PC-3 (cell line): ENCODE measurements around the gene CCT6B. TPM values are rescaled to one million over a fixed set of nuclear protein-coding genes. Genes with fewer than 3 reads are reported as not detected.

Experiments used
- ATAC-seq: fragments of 200-7000 bp; cut with Tn5 transposase; 2 replicates; pipeline ENCODE4 v1.9.1; 2020; ENCODE audit warnings: mild to moderate bottlenecking, moderate library complexity
- BruUV-seq: library from RNA; stranded (reverse); fragments of 400-500 nt; replicated peaks from 2 replicates; lab custom pipeline; 2021; lab: Mats Ljungman, UMichigan
- CTCF ChIA-PET: fragments of 300-600 bp; sonication (Branson Sonifier 250); formaldehyde crosslinking; loops from one replicate; lab custom pipeline; 2022; ENCODE audit warnings: antibody characterized with exemption; lab: Charles Lee
- POLR2A ChIA-PET: fragments of 300-600 bp; sonication (Branson Sonifier 250); formaldehyde crosslinking; loops from one replicate; lab custom pipeline; 2022; ENCODE audit warnings: antibody characterized with exemption; ENCODE audit not compliant: unreplicated experiment; lab: Charles Lee
- DNase-seq: peaks from one replicate; pipeline ENCODE4 v3.0.0-alpha.2; 2015
- H2AFZ ChIP-seq: fragments of 300-600 bp; sonication (generic); 2 replicates; pipeline ENCODE4 v1.6.0; 2016; ENCODE audit warnings: antibody characterized with exemption, low read length
- H3F3A ChIP-seq: fragments of 300-600 bp; sonication (generic); one replicate; pipeline ENCODE4 v1.6.0; 2017; ENCODE audit warnings: antibody characterized with exemption, low read length, control low read depth, mild to moderate bottlenecking; ENCODE audit not compliant: unreplicated experiment
- H3K27ac ChIP-seq: fragments of 300-600 bp; sonication (generic); 2 replicates; pipeline ENCODE4 v1.5.1; 2016; ENCODE audit warnings: mild to moderate bottlenecking, low read length
- H3K27me3 ChIP-seq: fragments of 300-600 bp; sonication (generic); 2 replicates; pipeline ENCODE4 v1.6.1; 2016; ENCODE audit warnings: low read length, mixed read lengths
- H3K36me3 ChIP-seq: fragments of 300-600 bp; sonication (generic); 2 replicates; pipeline ENCODE4 v1.6.1; 2016; ENCODE audit warnings: low read depth, mixed run types, low read length, mixed read lengths
- H3K4me1 ChIP-seq: fragments of 300-600 bp; sonication (generic); 2 replicates; pipeline ENCODE4 v1.5.1; 2016; ENCODE audit warnings: low read length; ENCODE audit not compliant: insufficient read depth
- H3K4me2 ChIP-seq: fragments of 300-600 bp; sonication (generic); 2 replicates; pipeline ENCODE4 v1.6.0; 2016; ENCODE audit warnings: low read length
- H3K4me3 ChIP-seq: fragments of 300-600 bp; sonication (generic); 2 replicates; pipeline ENCODE4 v1.5.1; 2016; ENCODE audit warnings: mild to moderate bottlenecking, low read length, mixed read lengths
- H3K79me2 ChIP-seq: fragments of 300-600 bp; sonication (generic); 2 replicates; pipeline ENCODE4 v1.6.1; 2017; ENCODE audit warnings: low read length, mixed read lengths
- H3K9ac ChIP-seq: fragments of 300-600 bp; sonication (generic); 2 replicates; pipeline ENCODE4 v1.6.0; 2016; ENCODE audit warnings: mild to moderate bottlenecking, low read length
- H3K9me2 ChIP-seq: fragments of 300-600 bp; sonication (generic); replicated peaks from 2 replicates; pipeline ENCODE4 v1.6.1; 2016; ENCODE audit warnings: mixed run types, low read length, mixed read lengths
- H3K9me3 ChIP-seq: fragments of 300-600 bp; sonication (generic); 2 replicates; pipeline ENCODE4 v1.6.1; 2016; ENCODE audit warnings: low read length, mixed read lengths
- H4K20me1 ChIP-seq: fragments of 300-600 bp; sonication (generic); 2 replicates; pipeline ENCODE4 v1.6.1; 2016; ENCODE audit warnings: low read length, mixed read lengths
- CTCF ChIP-seq: fragments of 300-600 bp; sonication (generic); conservative IDR thresholded peaks from 2 replicates; pipeline ENCODE4 v1.5.1; 2017; ENCODE audit warnings: antibody characterized with exemption, low read depth, mild to moderate bottlenecking, low read length
- EZH2 ChIP-seq: fragments of 300-600 bp; sonication (generic); IDR thresholded peaks from one replicate; pipeline ENCODE4 v1.6.1; 2017; ENCODE audit warnings: antibody characterized with exemption, mild to moderate bottlenecking, low read length; ENCODE audit not compliant: unreplicated experiment
- EZH2phosphoT487 ChIP-seq: fragments of 300-600 bp; sonication (generic); IDR thresholded peaks from 2 replicates; pipeline ENCODE4 v1.6.1; 2018; ENCODE audit warnings: mild to moderate bottlenecking, antibody characterized with exemption, low read length, borderline replicate concordance
- intact Hi-C: fragments of 100-400 bp; cut with micrococcal nuclease; formaldehyde crosslinking; loops from 2 replicates; pipeline ENCODE4 v1.9.0; 2023
- total RNA-seq: library from RNA; depleted of rRNA; stranded (reverse); fragments of >200 nt; gene quantifications from 2 replicates; pipeline ENCODE4 v1.2.3, GENCODE V29; 2014; rRNA removed

CCT6B gene
- total RNA-seq, 1 experiment from 2014 or later = 0.33 TPM

- BruUV-seq = no TSS peak
- Histone ChIP-seq H3K27me3 (no peaks in the 10 kb centered on the region), H3K9me3 (no peaks in the 10 kb centered on the region), H4K20me1 (no peaks in the 10 kb centered on the region), H3K9me2 (no peaks in the 10 kb centered on the region), H2AFZ (no peak overlapping the region), H3F3A (no peaks in the 10 kb centered on the region), H3K9ac (no peak overlapping the region), H3K4me3 (no peak overlapping the region), H3K36me3 (no peaks in the 10 kb centered on the region), H3K27ac (no peak overlapping the region), H3K4me1 (no peaks in the 10 kb centered on the region), H3K4me2 (no peak overlapping the region), H3K79me2 (no peaks in the 10 kb centered on the region)
- ChIA-PET POLR2A (no interaction called here), CTCF (no interaction called here)
- ATAC-seq (no peak), DNase-seq (no peak)
- TF ChIP-seq CTCF (no peak), EZH2phosphoT487 (no peak), EZH2 (no peak)
- intact Hi-C loops = no loop called here
These were observed 82.1 kb downstream of the CCT6B start for GRCh38 chr17:34879146-34879545.

Other genes starting within 250 kb of the CCT6B start
- gene ZNF830, start 80 bp upstream of the CCT6B start, total RNA-seq = 5.0 and 9.6 TPM in 2 replicates
- gene LIG3, start 19.1 kb upstream of the CCT6B start, total RNA-seq = 43.2 and 53.6 TPM in 2 replicates
- 37.7 and 46.4 TPM in 2 replicates for gene RFFL, start 102.2 kb upstream of the CCT6B start, total RNA-seq
- 10.7 and 16.5 TPM in 2 replicates for gene RAD51D, start 158.4 kb upstream of the CCT6B start, total RNA-seq
- not detected in 2 replicates for gene FNDC8, start 160.2 kb upstream of the CCT6B start, total RNA-seq
- 18.6 and 33.5 TPM in 2 replicates for gene NLE1, start 180.8 kb upstream of the CCT6B start, total RNA-seq
- not detected in 2 replicates for gene UNC45B, start 186.4 kb upstream of the CCT6B start, total RNA-seq
- not detected in 2 replicates for gene SLC35G3, start 232.9 kb upstream of the CCT6B start, total RNA-seq